Adrenal gland (tissue), 5 donors: ENCODE data around the gene LRRTM4.

ENCODE experiments used
- CTCF ChIP-seq, 6 experiments: fragments of 450-650 bp in 4 of 6; fragments of 200-600 bp in 2 of 6; sonication (generic) in 1 of 6; IDR thresholded peaks; 1 replicate in 5 of 6; 2 replicates in 1 of 6; pipeline versions ENCODE4 v1.5.1 to v1.8.0; 2016 to 2021; ENCODE audit warnings: antibody characterized with exemption in 6 of 6, mild to moderate bottlenecking in 2 of 6, moderate library complexity in 1 of 6
- POLR2A ChIP-seq, 2 donors: fragments of 450-650 bp; IDR thresholded peaks; one replicate each; pipeline ENCODE4 v1.6.1; 2017; ENCODE audit warnings: antibody characterized with exemption in 2 of 2, mild to moderate bottlenecking in 2 of 2, moderate library complexity in 1 of 2
- donor health status: DM: no; HTN: no; CAD: no.

DNA sequence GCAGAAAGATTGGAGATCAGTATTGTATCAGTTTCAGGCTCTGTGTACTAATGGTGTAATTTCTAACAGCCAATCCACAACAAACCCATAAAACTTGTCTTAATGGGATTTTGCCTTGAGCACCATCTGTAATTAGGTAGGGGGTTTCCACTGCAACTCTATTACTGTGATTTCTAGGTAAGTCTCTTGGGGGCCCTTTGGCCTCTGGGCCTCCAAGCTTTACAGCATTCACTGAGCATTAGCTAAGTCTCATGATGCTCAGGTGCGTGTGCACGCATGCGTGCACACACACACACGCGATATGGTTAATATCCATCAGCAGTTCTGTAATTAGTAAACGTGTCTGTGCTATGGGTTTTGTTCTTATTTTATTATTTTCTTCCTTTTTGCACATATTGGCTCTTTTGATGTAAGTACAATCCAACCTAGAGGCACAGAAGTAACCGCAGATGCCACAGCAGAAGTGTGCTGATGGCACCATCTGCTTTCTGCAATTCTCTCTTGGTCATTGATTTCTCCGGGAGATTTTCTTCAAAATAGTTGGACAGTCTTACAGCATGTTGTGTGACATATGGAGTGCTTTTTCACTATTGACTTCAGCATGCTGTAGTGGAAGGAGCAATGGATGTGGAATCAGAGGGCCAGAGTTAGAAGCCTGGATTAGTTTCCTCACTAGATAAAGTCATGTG is 592.0 kb downstream of the LRRTM4 start:
- TF ChIP-seq POLR2A (IDR thresholded peaks at IDR 0.05) (no peak), CTCF (IDR thresholded peaks at IDR 0.05) (no peak)
